ENCODE results near the gene RUFY1. TPM values are rescaled to one million over a fixed set of nuclear protein-coding genes. Genes with fewer than 3 reads are reported as not detected.
"Not testable (repeated sequence)": the region's sequence is repeated elsewhere in the genome, so short reads cannot be mapped to it uniquely, and the experiment has no call there.

The RUFY1 gene
- total RNA-seq, 1 donor from 2014 or later = 30.6 TPM

DNA sequence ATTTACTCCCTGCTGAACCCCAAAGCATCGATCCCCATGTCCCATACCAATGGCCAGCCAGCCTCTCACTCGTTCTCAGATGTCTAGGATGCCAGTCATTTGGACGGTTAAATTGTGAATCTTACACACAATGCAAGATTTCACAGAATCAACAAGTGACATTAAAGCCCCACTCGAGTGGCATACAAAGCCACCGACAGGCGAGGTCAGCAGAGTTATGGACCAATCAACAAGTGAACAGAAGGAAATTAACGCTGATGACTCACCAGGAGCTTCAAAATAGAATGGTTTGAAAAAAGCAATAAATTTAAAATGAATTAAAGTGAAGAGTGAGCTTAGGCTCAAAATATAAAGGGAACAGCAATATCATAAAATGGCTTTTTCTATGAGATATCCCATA, 8.2 kb upstream of the RUFY1 start:
- ATAC-seq = no peak

GRCh38 chr5:179543275-179543674, 7.1 kb upstream of the RUFY1 start:
- ATAC-seq = not testable (repeated sequence)

DNA sequence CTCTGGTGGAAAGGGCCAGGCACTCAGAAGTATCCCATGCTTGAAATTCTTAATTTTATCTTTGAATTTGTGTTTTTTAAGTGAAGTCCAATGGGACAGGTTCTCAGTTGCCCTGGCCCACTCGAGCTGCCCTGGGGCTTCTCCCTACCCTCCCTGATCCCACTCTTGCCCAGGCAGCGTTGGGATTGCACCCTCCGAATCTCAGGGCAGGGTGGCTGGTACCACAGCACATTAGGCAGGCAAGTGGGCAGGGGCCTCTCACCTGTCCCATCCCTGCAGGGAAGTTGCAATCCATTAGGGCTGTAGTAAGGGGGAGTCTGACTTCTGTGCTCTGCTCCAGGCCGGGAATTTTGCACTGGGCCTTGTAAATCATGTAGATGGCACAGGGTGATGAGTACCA, 2.7 kb downstream of the RUFY1 start:
- no peak for ATAC-seq

DNA sequence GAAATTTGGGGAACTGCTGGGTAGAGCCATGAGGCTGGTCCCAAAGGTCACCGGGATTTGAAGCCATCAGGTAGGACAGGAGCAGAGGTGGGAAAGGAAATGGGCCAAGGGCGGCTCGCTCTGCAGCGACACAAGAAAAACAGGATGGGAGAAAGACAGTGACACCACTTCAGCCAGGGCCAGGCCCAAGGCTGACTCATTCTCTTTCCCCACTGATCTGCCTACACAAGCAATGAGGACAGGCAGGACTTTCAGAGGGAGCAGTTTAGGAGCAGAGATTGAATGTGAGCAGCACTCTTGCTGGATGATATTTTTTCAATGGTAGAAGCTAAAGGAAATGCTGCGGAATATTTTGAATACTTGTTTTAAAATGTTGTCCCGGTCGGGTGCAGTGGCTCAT, 3.5 kb downstream of the RUFY1 start:
- peak; percentile 72 for ATAC-seq

DNA sequence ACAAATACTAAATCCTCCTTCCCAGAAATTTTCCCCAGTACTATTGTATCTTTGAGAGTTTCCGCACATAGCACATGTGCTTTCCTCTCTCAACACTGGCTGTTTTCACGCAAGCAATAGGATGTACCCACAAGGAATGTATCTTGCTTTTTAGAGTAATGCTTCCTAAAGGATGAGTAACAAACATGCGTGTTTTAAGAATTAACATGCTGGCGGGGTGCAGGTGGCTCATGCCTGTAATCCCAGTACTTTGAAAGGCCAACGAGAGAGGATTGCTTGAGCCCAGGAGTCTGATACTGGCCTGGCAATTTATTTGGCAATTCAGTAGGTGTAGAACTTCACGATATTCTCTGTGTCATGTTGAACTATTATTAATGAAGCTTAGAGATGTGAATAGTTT, 4.6 kb downstream of the RUFY1 start:
- no peak for ATAC-seq

DNA sequence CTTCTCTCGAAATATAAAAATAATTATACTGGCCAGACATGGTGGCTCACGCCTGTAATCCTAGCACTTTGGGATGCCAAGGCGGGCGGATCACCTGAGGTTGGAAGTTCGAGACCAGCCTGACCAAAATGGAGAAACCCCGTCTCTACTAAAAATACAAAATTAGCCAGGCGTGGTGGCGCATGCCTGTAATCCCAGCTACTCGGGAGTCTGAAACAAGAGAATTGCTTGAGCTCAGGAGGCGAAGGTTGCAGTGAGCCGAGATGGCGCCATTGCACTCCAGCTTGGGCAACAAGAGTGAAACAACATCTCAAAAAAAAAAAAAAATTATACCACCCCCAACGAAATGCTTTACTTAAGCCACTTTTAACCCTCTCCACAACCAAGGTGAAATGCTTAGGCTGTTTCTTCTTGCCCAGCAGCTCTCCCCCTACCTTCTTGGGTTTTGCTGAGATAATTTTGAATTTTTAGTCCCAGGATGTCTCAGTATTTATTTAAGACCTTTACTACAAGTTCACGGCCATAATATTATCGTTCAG, 8.0 kb downstream of the RUFY1 start:
- not testable (repeated sequence) for ATAC-seq

DNA sequence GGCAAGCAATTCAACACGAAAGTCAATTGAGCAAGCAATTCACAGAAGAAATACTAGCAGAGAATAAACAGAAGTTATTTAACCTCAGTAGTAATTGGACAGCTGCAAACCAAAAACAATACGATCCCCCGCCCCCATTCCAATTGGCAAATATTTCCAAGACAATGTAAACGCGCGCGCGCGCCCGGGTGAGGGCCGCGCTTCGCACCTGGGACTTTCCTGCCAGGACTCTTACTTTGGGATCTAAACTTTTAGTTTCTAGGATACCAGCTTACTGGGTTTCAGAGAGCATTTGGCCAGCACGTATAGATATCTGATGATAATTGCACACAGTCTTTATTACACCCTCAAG, 8.6 kb downstream of the RUFY1 start:
- no peak for ATAC-seq

DNA sequence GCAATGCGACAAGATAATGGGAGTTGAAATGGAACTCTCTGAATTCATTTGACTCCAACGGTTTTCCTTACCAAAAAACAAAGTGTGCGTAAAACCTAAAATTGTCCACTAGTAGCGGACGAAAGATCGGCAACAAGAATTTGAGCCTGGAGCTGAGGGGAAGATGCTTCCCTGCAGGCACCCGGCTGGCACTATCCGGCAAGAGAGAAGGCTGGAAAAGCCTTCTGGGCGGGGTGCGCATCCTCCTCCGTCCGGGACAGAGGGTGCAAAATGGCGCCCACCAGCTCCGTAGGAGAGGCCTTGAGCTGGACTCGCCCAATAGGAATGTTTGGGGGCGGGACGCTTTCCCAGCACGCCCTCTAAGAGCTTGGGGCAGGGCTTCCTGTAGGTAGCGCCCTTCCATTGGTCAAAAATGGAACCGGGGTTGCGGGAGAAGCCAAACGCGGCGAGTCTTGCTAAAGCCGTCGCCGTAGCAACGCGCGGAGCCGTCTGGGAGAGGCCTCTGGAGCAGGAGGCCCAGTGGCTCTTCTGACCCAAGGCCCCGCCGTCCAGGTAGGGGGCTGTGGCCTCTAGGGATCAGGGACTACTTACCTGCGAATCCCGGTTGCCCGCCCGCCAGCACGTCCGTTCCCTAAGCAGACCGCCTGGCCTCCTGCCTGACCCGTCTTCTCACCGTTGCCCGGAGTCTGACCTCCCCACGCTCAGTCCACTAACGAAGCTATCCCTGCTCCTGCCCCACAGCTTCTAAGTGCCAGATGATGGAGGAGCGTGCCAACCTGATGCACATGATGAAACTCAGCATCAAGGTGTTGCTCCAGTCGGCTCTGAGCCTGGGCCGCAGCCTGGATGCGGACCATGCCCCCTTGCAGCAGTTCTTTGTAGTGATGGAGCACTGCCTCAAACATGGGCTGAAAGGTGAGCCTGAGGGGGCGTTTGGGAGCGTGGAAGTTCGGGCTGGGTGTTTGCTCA, 9.2 kb downstream of the RUFY1 start:
- ATAC-seq = peak; percentile 99

DNA sequence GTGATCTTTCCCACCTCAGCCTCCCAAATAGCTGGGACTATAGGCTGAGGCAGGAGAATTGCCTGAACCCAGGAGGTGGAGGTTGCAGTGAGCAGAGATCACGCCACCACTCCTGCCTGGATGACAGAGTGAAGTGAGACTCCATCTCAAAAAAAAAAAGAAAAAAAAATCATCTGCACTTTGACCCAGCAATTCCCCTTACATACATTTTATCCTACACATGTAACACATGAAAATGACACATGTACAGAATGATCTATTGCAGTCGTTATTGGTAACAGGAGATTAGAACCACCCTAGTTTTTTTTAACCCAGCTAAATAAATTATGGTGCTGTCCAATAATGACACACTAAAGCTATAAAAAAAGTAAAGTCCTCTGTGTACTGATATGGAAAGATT, 14.2 kb downstream of the RUFY1 start:
- ATAC-seq = no peak

DNA sequence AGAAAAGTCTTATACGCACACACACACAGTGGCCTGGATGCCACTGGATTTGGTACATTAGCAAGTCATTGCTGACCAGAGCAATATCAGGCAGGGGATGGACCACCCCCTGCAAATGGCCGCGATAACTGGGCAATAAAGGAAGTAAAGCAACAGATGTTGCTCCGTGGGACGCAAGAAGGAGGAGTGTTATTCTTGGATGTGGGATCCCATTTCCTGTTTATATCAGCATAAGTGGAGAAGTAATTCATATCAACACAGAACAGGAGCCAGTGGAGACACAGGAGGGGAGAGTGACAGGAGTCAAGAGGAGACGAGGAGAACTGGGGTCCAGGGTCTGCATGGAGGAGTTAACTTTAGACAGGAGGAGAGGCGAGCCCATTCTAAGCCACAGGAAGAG, 18.4 kb downstream of the RUFY1 start:
- ATAC-seq = no peak

DNA sequence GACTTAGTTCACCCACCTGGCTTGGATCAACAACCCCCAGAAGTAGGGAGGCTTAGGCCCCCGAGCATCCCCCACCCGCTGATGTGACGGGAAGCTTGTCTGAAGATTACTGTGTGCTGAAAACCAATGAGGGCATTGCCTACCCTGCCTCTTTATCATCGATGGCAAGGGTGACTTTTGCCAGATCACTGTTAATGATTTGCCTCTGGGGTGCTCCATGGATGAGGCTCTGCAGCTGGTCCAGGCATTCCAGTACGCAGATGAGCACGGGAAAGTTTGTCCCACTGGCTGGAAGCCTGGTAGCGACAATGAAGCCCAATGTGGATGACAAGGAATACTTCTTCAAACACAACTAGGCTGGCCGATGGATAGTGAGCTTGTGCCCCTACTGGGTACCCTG, 22.0 kb downstream of the RUFY1 start:
- no peak for ATAC-seq

GRCh38 chr5:179577286-179577960, 27.1 kb downstream of the RUFY1 start:
- ATAC-seq = no peak

DNA sequence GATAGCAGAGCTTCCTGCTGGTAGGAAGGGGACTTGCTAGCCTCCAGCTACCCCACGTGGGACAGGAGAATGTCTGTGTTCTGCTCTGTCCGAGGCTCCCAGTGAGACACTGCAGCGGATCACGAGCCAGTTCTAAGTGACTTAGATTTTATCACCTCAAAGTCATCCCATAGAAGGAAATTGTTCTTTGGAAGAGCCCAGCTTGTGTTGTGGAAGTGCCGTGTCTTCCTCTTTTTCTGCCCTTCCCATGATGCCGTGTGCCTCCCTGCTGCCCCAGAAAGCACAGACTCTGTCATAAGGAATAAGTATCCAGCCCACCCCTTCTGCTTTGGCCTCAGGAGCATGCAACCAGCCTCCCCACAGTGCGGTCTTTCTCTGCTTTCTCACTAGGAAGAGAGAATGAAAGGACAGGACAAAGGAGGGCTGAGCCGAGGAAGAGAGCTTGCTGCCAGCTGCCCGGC, 35.6 kb downstream of the RUFY1 start:
- ATAC-seq = no peak

GRCh38 chr5:179588166-179588565, 37.8 kb downstream of the RUFY1 start:
- ATAC-seq = no peak

GRCh38 chr5:179595916-179596315, 45.6 kb downstream of the RUFY1 start:
- no peak for ATAC-seq

DNA sequence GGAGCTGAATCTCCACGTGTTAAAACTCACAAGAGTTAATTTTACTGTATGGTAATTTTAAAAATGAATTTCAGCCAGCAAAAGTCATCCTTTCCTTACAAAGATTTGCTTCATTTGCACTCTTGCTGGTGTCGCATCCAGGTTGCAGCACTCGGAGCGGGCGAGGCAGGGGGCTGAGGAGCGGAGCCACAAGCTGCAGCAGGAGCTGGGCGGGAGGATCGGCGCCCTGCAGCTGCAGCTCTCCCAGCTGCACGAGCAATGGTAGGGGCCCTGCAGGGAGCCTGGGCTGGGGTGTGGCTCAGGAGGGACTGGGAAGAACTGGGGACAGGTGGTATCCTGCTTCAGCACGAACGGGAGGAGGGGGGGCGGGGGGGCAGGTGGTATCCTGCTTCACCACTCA, 46.1 kb downstream of the RUFY1 start:
- ATAC-seq = no peak

GRCh38 chr5:179599100-179599499, 48.7 kb downstream of the RUFY1 start:
- peak; percentile 6 for ATAC-seq

DNA sequence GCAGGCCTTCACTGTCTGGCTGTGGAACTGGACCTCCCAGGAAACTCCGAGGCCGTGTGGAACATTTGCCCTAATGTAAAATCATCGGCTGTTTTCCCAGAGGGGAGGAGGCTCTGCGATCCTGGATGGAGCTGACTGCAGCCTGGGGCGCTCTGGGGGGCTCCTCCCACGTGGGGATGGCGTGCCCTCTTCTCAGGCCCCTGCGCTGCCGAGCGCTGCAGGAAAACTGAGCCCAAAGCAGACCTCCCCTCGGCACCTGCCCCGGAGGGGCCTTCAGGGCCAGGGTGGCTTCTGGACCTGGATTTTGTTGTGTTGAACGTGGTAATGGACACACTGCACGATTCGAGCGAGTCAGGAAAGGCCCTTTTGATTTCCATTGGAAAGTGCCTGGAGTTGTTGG, 49.2 kb downstream of the RUFY1 start:
- peak; percentile 5 for ATAC-seq

- peak; percentile 84 for ATAC-seq
Measured at GRCh38 chr5:179599973-179600372, 49.6 kb downstream of the RUFY1 start.

GRCh38 chr5:179601871-179602625, 51.7 kb downstream of the RUFY1 start:
- no peak for ATAC-seq

DNA sequence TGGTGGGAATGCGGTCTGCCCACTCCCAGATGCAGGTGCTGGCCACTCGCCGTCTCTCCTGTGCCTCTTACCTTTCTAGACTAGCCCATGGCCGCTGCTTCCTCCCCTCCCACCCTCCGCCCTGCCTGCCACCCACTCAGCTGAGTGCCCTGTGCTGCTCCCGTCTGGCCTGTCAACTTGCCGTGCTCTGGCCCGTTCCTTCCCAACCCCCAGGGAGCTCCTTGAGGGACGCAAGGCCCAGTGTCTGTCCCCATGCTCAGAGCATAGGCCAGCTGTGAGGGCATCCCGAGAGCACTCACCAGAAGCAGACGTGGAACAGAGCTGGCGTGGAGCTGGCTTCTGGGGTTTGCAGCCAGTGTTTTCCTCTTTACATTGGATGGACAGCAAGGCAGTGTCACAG, 53.0 kb downstream of the RUFY1 start:
- no peak for ATAC-seq

GRCh38 chr5:179605026-179605833, 54.9 kb downstream of the RUFY1 start:
- ATAC-seq = peak; percentile 41
